Transverse colon (tissue), 4 donors: Measurements from ENCODE around the gene GPBP1. TPM values are rescaled to one million over a fixed set of nuclear protein-coding genes. Genes with fewer than 3 reads are reported as not detected.

Experiments used
- DNase-seq: peaks from one replicate; pipeline ENCODE4 v3.0.0-alpha.2; 2019
- H3K27ac ChIP-seq, 4 donors: fragments of 200-600 bp; sonication (generic); 2 replicates each; pipeline ENCODE4 v1.5.1; 2016 to 2018; ENCODE audit warnings: inconsistent platforms in 4 of 4
- H3K27me3 ChIP-seq: fragments of 200-600 bp; sonication (generic); 2 replicates; pipeline ENCODE4 v1.5.1; 2017; ENCODE audit warnings: inconsistent platforms
- H3K36me3 ChIP-seq, 4 donors: fragments of 200-600 bp; sonication (generic); 2 replicates each; pipeline ENCODE4 v1.5.1; 2017 to 2019; ENCODE audit warnings: inconsistent platforms in 4 of 4
- H3K4me1 ChIP-seq, 4 donors: fragments of 200-600 bp; sonication (generic); 2 replicates each; pipeline ENCODE4 v1.5.1; 2017 to 2020; ENCODE audit warnings: inconsistent platforms in 4 of 4
- H3K4me3 ChIP-seq, 4 donors: fragments of 200-600 bp; sonication (generic); 1 replicate in 1 of 4; 2 replicates in 3 of 4; pipeline versions ENCODE4 v1.5.1 to v1.6.1; 2017 to 2019; ENCODE audit warnings: inconsistent platforms in 4 of 4
- H3K9me3 ChIP-seq, 2 donors: fragments of 200-600 bp; sonication (generic); 2 replicates each; pipeline ENCODE4 v1.5.1; 2017 to 2019; ENCODE audit warnings: inconsistent platforms in 2 of 2
- EP300 ChIP-seq: sonication (generic); formaldehyde crosslinking; IDR thresholded peaks from one replicate; pipeline ENCODE4 v1.6.1; 2017; ENCODE audit warnings: antibody characterized with exemption, low read depth
- POLR2A ChIP-seq: fragments of 450-650 bp; IDR thresholded peaks from one replicate; pipeline ENCODE4 v1.6.1; 2016; ENCODE audit warnings: antibody characterized with exemption, mild to moderate bottlenecking, moderate library complexity
- POLR2AphosphoS5 ChIP-seq, 3 donors: sonication (generic); formaldehyde crosslinking; IDR thresholded peaks; one replicate each; pipeline ENCODE4 v1.6.1; 2016; ENCODE audit warnings: antibody characterized with exemption in 3 of 3
- WGBS, 2 donors: methylation state at CpG; one replicate each; pipeline ENCODE4 v1.1.5; 2018; ENCODE audit warnings: low coverage in 1 of 2; 5-methylcytosine and 5-hydroxymethylcytosine counted together
- in situ Hi-C, 4 donors: fragments of 200-750 bp; cut with MboI; loops; one replicate each; pipeline versions ENCODE4 v1.15.0 to v1.15.1; 2017; ENCODE audit warnings: low sequenced_read_pairs in 3 of 4, low pct_ligation_motif_present in 1 of 4, low pct_unique_long_range_greater_than_20kb in 1 of 4
- intact Hi-C: fragments of 100-400 bp; cut with DNase I; formaldehyde crosslinking; loops from one replicate; pipeline ENCODE4 v1.15.1; 2023; ENCODE audit warnings: low total_unique reads
- total RNA-seq, 4 donors: library from RNA; depleted of rRNA; stranded (reverse); fragments of >200 nt; gene quantifications; one replicate each; pipeline ENCODE4 v1.1.0, GENCODE V29; 2016
- TF ChIP-seq, protein P1 (sequence below), 5 experiments: fragments of 200-600 bp in 3 of 5; fragments of 450-650 bp in 2 of 5; sonication (generic) in 3 of 5; IDR thresholded peaks; 1 replicate in 2 of 5; 2 replicates in 3 of 5; pipeline ENCODE4 v1.5.1; 2016 to 2017; ENCODE audit warnings: antibody characterized with exemption in 5 of 5, inconsistent platforms in 3 of 5, mild to moderate bottlenecking in 2 of 5, moderate library complexity in 1 of 5

The GPBP1 gene
- total RNA-seq, 4 donors from 2014 or later, result 36.7 to 95.1 (median 75.6) TPM

DNA sequence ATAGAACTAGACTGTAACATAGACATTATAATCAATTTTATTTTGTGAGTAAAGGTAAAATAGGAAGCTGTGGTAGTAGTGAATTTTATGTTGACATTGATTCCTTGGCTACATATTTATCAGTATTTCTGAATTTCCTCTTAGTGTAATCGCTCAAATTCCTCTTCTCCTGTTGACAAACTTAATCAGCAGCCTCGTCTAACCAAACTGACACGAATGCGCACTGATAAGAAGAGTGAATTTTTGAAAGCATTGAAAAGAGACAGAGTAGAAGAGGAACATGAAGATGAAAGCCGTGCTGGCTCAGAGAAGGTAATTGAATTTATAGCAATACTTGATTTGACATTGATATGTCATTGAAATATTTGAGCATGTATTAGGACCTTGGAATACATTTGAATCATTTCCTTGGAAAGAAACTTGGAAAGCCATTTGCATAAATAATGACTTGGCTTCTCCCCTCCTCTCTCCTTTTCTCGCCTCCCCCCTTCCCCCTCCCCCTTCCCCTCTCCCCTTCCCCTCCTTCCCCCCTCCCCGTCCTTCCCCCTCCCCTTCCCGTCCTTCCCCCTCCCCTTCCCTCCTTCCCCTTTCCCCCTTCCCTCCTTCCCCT is 75.5 kb downstream of the GPBP1 start:
- no peaks in the 10 kb centered on the region for H3K9me3 ChIP-seq
- no peaks in the 10 kb centered on the region for H3K27me3 ChIP-seq
- in situ Hi-C loops, result no loop called here
- no peak overlapping the region for H3K4me3 ChIP-seq
- peaks cover 0 to 63% (median 29%) of the 10 kb centered on the region in 4 donors for H3K36me3 ChIP-seq
- TF ChIP-seq, protein P1, sequence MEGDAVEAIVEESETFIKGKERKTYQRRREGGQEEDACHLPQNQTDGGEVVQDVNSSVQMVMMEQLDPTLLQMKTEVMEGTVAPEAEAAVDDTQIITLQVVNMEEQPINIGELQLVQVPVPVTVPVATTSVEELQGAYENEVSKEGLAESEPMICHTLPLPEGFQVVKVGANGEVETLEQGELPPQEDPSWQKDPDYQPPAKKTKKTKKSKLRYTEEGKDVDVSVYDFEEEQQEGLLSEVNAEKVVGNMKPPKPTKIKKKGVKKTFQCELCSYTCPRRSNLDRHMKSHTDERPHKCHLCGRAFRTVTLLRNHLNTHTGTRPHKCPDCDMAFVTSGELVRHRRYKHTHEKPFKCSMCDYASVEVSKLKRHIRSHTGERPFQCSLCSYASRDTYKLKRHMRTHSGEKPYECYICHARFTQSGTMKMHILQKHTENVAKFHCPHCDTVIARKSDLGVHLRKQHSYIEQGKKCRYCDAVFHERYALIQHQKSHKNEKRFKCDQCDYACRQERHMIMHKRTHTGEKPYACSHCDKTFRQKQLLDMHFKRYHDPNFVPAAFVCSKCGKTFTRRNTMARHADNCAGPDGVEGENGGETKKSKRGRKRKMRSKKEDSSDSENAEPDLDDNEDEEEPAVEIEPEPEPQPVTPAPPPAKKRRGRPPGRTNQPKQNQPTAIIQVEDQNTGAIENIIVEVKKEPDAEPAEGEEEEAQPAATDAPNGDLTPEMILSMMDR (IDR thresholded peaks at IDR 0.05), result no peak
- TF ChIP-seq EP300, result no peak
- no peak for TF ChIP-seq POLR2A
- no peak for TF ChIP-seq POLR2AphosphoS5 (IDR thresholded peaks at IDR 0.05)
- intact Hi-C loops, result no loop called here
- DNase-seq, result no peak
- peaks cover 0 to under 1% (median 0%) of the 10 kb centered on the region in 4 donors for H3K4me1 ChIP-seq
- no peak overlapping the region for H3K27ac ChIP-seq
- 81 to 89% methylated on average over 6 to 8 of the region's 8 CpGs for WGBS, 2 donors

DNA sequence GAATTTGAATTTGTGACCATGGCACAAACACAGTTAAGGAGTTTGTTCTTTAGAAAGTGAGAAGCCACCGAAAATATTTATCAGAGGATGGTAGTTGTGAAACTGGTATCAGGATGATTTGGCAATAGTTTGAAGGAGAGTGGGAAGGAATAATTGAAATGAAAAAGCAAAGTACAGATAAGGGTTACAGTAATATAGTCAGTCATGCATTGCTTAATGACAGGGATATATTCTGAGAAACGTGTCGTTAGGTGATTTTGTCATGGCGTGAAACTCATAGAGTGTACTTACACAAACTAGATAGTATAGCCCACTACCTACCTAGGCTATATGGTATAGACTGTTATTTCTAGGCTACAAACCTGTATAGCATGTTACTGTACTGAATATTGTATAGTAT is 84.2 kb downstream of the GPBP1 start:
- H3K36me3 ChIP-seq, result peaks cover 0 to 52% (median 24%) of the 10 kb centered on the region in 4 donors
- intact Hi-C loops (no loop called here), in situ Hi-C loops (no loop called here)
- 80 to 83% methylated on average over 4 of the region's 4 CpGs for WGBS, 2 donors
- DNase-seq, result no peak
- no peaks in the 10 kb centered on the region for H3K4me1 ChIP-seq
- no peak overlapping the region for H3K27ac ChIP-seq
- H3K9me3 ChIP-seq, result no peaks in the 10 kb centered on the region
- TF ChIP-seq, protein P1 (IDR thresholded peaks at IDR 0.05), result no peak
- TF ChIP-seq EP300 (no peak), POLR2AphosphoS5 (IDR thresholded peaks at IDR 0.05) (no peak), POLR2A (no peak)
- H3K27me3 ChIP-seq, result no peaks in the 10 kb centered on the region
- H3K4me3 ChIP-seq, result no peak overlapping the region

DNA sequence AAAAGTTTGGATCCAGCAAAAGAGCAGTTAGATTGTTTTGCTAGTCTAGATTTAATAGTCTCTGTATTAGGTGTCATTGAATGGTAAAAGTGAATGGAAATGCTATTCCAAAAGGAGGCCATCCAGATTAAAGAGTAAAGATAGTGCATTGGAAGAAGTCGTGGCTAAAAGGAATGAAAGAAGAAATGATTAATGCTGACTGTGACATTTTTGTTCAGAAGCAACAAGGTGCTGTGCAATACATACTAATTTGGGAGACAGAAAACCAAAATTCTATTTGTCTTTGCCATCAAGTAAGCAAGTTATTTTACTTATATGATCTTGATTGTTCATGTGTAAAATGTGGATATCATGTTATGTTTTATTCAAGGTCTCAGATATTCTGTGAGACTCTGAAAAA is 85.1 kb downstream of the GPBP1 start:
- peaks cover 0 to 53% (median 24%) of the 10 kb centered on the region in 4 donors for H3K36me3 ChIP-seq
- no peak for DNase-seq
- H3K27ac ChIP-seq, result no peak overlapping the region
- no peak for TF ChIP-seq POLR2A
- no peak for TF ChIP-seq POLR2AphosphoS5 (IDR thresholded peaks at IDR 0.05)
- no peak for TF ChIP-seq EP300
- TF ChIP-seq, protein P1 (IDR thresholded peaks at IDR 0.05), result no peak
- intact Hi-C loops, result no loop called here
- no peaks in the 10 kb centered on the region for H3K4me1 ChIP-seq
- H3K9me3 ChIP-seq, result no peaks in the 10 kb centered on the region
- in situ Hi-C loops, result no loop called here
- no peak overlapping the region for H3K4me3 ChIP-seq
- 43 to 84% methylated on average over 1 of the region's 1 CpG for WGBS, 2 donors
- no peaks in the 10 kb centered on the region for H3K27me3 ChIP-seq

DNA sequence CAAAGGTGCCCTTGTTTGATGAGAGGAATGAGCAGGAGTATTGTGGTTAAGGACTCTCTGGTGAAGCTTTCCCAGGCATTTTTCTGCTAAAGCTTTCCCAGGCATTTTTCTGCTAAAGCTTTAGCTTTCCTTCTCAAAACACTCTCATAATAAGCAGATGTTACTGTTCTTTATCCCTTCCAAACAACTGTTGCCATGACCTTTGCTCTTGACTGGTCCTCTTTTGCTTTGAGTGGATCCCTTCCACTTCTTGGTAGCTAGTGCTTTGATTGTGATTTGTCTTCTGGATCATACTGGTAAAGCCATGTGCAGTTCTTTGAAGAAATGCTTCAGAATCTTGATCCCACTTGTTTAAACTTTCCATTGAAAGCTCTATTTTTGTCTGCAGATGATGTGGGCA is 85.8 kb downstream of the GPBP1 start:
- DNase-seq, result no peak

More for the DNA sequence above, 85.8 kb downstream of the GPBP1 start:
- TF ChIP-seq, protein P1 (IDR thresholded peaks at IDR 0.05), result no peak
- TF ChIP-seq POLR2A (no peak), POLR2AphosphoS5 (IDR thresholded peaks at IDR 0.05) (no peak), EP300 (no peak)
- in situ Hi-C loops, result no loop called here
- no peaks in the 10 kb centered on the region for H3K4me1 ChIP-seq
- no peaks in the 10 kb centered on the region for H3K9me3 ChIP-seq
- no peak overlapping the region for H3K4me3 ChIP-seq
- no peaks in the 10 kb centered on the region for H3K27me3 ChIP-seq
- peaks cover 0 to 46% (median 23%) of the 10 kb centered on the region in 4 donors for H3K36me3 ChIP-seq
- no peak overlapping the region for H3K27ac ChIP-seq
- intact Hi-C loops, result no loop called here
